CD4-positive, alpha-beta T cell treated with Interleukin-10 for 1 hour (primary cell): ENCODE results near the gene TNIK.
"Not testable (repeated sequence)": the region's sequence is repeated elsewhere in the genome, so short reads cannot be mapped to it uniquely, and the experiment has no call there.

Experiments
- DNase-seq: peaks from one replicate; pipeline ENCODE4 v3.0.0-alpha.2; 2020

The TNIK gene

DNA sequence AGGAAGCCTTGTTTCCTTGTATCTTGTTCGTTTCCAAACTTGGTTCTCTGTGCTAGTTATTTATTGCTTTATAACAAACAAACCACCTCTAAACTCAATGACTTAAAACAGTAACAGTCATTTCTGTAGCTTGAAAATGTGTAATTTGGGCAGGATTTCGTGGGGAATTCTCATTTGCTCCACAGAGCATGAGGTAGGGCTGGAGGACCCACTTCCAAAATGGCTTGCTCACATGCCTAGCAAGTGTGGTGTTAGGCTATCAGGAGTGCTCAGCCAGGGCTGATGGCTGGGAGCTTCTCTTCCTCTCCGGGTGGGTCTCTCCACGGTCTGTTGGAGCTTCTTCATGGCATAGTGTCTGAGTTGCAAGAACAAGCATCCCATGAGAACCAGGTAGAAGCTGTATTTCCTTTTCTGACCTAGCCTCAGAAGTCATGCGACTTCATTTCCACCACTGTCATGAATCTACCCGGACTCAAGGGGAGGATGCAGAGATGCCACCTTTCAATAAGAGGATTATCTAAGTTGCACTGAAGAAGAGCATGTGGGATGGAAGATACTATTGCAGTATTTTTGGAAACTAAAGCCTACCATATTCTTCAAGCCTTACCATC is 8.2 kb upstream of the TNIK start:
- no peak for DNase-seq

GRCh38 chr3:171465763-171466162 is 5.6 kb upstream of the TNIK start:
- no peak for DNase-seq

DNA sequence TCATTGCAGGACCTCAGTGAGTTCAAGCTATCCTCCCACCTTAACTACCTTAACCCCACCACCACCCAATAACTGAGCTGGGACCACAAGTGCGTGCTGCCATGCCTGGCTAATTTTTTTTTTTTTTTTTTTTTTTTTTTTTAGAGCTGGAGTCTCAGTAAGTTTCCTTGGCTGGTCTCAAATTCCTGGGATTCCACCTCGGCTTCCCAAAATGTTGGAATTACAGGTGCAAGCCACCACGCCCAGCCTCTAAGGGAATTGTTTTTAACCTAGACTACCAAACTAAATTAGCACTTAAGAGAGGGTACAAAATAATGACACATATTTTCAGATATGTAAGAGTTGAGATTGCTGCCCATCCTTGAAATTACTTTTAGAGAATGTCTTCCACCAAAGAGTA is 4.3 kb upstream of the TNIK start:
- no peak for DNase-seq

GRCh38 chr3:171462224-171462623 is 2.0 kb upstream of the TNIK start:
- DNase-seq = peak; percentile 54

- no peak for DNase-seq
These were observed 1.3 kb upstream of the TNIK start for GRCh38 chr3:171461525-171461917.

DNA sequence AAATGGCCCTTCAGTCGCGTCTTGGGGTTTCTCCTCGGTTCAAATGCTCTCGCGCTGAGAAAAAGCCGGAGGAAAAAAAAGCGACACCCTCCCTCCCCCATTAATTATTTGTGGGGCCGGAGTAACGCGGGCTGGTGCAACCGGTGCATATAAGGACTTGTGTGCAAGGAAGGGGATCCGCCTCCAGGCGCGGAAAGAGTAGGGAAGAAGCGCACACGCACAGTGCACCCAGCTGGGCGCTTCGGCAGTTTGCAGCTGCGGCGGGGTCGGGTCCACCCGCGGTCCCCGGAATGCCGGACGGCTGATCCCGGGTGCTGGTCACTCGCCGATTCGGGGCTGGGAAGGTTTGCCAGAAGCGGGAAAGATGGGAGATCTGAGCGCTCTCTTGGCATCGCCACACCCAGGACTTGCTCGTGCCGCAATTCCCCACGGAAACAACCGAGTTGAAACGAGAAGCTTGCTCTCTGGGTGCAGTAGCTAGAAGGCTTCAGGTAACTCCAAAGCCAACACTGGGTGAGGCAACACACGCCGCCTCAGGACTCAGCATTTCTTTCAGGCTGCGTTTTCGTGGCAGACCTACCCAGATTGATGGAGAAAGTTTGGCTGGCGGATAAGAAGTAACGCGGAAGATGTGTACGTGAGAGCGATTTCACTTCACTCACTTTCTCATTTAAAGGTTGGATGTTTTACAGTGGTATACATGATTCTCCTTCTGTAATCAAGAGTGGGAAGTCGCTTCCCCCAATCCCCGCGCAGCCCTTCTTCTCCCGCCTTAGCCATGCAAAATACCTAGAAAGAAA is 720 bp upstream of the TNIK start:
- DNase-seq = peak; percentile 44

DNA sequence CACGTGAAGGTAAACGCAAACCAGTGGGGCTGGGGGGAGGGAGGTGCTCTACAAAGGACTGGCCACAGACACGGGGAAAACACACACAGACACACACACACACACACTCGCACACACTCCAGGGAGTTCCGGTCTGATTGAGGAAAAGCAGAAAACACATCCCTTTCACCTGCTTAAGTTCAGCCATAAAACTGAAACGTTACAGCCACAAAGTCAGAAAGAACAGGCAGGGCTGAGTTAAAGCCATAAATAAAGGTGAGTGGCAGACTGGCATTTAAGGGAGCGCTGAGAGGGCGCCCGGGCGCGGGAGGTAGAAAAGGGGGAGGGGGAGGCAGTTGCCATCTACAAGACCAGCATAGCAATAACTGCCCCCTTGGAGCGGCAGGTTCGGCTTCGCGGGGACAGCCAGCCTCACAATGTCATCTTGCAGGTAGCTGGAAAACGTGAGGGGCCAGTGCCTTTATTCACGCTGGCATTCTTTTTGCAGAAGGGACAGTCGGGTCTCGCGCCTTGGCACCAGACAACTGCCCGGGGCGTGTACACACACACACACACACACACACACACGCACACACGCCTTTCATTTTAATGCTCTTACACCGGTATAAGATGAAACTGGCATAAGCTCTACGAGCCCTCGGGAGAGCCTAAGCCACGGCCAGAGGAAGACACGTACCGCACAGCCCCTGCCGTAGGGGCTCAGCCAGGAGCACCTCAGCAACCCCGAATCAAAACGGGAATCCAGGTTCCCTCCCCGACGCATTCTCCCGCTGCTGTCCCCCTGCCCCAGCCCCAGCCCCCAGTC is 866 bp downstream of the TNIK start:
- DNase-seq = peak; percentile 72

- DNase-seq = no peak
These were observed 1.4 kb downstream of the TNIK start for GRCh38 chr3:171458864-171459136.

DNA sequence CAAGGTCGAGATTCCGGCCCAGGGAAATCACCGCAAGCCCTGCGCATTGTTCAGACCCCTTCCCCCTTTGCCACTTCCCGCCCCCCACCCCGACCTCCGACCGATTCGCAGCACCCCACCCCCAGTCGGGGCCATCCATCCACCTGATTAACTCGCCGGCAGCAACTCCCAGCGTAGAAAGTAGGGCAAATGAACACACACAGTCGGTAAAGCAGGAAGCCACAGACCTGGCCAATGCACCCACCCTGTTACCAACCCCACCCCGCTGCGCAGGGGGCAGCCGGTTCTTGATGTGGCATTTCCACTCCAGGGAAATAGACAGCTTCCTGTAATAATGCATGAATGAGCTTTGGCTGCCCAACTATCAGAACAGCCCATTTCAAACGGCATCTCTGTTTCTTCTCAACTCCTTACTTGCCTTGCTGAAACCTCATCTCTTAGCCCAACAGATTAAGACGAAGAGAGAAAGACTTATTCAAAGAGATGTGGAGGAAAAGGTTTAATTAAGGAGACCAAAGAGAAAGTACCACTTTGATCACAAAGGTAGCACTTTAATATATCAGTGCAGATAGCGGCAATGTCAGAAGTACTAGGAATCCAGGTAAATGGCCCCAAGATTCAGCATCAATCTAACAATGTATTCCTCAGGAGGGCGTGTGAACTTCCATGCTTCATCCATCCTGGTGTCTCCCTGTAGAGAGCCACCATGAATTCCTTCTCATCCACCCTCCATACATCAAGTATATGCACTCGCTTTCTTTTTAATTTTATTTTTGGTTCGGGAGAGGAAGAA is 1.9 kb downstream of the TNIK start:
- DNase-seq = peak; percentile 69

- DNase-seq = no peak
These were observed 2.6 kb downstream of the TNIK start for GRCh38 chr3:171457607-171458061.

GRCh38 chr3:171456765-171457606 is 3.2 kb downstream of the TNIK start:
- DNase-seq = no peak

- no peak for DNase-seq
These were observed 4.3 kb downstream of the TNIK start for GRCh38 chr3:171455603-171456550.

DNA sequence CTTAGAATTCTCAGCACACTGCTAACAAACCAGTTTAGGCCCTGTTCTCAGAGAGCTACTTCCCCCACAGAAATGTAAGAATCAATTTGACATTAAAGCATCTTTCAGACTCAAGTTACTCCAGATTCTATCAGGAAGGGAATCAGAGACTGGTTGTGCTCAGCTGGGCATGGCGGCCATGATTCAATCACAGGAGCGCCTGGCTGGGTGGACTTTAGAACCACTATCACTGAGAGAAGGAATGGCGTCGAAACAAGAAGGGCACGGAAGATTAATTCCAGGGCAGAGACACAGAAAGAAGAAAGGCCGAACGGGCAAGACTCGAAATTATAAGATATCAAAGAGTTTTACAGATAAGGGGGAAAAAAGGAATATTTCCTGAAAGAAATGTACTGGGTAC is 6.2 kb downstream of the TNIK start:
- DNase-seq = no peak

DNA sequence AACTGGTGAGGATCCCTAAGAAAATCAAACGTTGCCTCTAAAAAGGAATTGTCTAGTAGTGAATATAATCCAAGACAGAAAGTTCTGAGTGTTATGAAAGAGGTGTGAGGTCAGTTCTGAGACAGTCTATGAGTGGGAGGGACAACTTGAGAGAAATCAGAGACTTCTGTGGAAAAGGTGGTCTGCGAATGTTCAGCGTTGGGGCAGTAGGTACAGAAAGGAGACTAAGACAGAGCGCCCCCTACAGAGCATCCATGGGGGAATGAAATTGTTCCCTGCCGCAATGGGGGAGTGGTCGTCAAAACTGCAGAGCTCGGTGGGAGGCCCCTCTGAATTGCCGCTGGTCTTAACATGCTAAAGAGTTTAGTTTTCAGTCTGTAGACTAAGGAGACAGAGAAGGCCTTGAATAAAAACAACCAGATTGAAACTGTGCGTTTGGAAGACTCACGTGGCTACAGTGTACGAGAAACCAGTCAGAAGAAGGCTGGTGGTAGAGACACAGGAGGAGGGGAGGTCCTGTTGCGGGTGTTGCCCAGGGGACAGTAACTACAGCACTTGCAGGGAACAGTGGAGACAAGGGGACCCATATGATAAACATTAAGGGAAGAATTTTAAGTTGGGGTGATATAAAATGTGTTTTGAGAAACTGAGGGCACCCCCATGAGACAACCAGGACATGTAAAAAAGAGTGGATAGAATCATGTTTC is 6.9 kb downstream of the TNIK start:
- DNase-seq = no peak

- no peak for DNase-seq
These were observed 7.9 kb downstream of the TNIK start for GRCh38 chr3:171452328-171452727.

DNA sequence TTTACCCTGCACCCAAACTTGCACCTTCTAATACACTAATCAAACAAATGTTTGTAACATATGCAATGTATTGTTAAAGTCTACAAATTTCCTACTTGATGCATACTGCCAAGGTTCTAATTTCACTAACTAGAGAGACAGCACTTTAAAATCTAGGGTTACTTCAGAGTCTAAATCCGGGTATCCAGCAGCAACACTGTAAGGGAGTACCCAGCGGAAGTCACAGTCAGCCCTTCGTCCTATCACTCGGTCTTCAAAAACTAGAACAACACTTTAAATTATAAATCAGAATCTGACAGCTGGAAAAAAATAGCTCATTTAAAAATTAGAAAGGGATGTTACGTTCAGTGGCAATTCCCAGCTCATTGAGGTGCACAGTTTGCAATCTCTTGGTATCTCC is 8.3 kb downstream of the TNIK start:
- DNase-seq = no peak

DNA sequence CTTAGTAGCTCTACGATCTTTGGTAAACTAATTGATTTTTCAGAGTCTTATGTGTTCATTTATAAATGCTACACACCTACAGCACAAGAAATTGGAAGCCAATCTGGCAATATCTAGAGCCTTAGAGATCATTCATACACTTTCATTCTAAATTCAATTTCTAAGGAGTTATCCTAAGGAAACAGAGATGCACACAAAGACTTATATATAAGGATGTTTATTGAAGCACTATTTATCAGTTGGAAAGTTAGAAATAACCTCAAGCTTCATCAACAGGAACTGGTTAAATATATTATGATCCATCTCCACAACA is 12.7 kb downstream of the TNIK start:
- not testable (repeated sequence) for DNase-seq

DNA sequence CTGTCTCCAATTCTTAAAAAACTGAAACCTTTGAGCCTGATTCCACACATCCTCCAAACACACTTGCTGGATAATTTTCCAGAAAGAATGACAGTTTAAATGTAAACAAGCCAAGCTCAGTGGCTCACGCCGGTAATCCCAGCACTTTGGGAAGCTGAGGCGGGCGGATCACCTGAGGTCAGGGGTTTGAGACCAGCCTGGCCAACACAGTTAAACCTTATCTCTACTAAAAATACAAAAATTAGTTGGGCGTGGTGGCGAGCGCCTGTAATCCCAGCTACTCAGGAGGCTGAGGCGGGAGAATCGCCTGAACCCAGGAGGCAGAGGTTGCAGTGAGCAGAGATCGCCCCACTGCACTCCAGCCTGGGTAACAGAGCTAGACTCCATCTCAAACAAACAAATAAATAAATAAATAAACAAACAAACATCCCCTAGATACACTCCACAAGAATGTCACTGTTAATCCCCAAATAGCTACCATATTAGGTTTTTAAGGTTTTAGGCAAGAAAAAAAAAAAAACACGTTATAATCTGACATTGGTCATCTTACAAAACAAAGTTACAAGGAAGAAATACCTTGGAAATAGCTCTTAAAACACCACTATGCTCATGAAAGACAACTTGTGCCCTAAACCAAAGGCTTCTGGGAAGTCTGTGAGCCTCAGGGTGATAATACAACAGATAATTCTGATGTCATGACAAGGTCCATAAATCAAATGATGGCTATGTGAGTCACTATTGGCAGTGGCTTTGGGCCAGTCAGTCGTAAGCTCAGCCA is 13.2 kb downstream of the TNIK start:
- no peak for DNase-seq

DNA sequence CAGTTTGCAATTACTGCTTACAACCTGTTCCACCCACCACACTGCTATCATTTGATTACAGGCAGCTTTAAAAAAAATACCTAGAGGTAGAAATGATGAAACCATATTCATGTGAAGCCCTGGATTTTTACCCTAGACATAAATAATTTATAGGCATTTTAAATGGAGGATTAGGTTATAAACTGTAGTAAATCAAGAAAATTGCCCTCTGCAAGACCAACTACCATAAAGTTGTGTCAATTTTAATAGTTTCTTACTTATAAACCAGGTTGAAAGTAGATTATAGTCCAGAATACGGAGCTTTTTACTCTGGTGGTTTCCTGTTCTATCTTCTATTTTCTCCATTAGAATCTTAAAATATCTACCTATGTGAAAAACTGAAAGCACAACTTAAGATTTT is 13.9 kb downstream of the TNIK start:
- no peak for DNase-seq
